Immature natural killer cell (primary cell): ENCODE results near the gene CD7. TPM values are rescaled to one million over a fixed set of nuclear protein-coding genes. Genes with fewer than 3 reads are reported as not detected.

Experiments
- polyA plus RNA-seq, 3 donors: library from polyadenylated mRNA; unstranded; fragments of 300-500 nt; fragmentation: Illumina TruSeq; gene quantifications; one replicate each; pipeline ENCODE4 v1.2.3, GENCODE V29; 2021

The CD7 gene
- polyA plus RNA-seq, 3 donors from 2014 or later = 278 to 589 (median 370) TPM

Other genes with a start within 250 kb of the CD7 start
- 1 to 10 TPM in 1 of 3 donors, under 1 TPM in 2; 0.10 to 2.7 (median 0.23) TPM for gene FASN, start 219.4 kb downstream of the CD7 start, polyA plus RNA-seq
- 10 to 100 TPM; 27.7 to 65.8 (median 28.8) TPM for gene CCDC57, start 104.8 kb downstream of the CD7 start, polyA plus RNA-seq
- gene SLC16A3, start 88.6 kb downstream of the CD7 start, polyA plus RNA-seq = 10 to 100 TPM in 1 of 3 donors, 1 to 10 TPM in 2; 5.8 to 12.2 (median 6.8) TPM
- gene CSNK1D, start 43.9 kb downstream of the CD7 start, polyA plus RNA-seq = 100 to 1,000 TPM in 1 of 3 donors, 10 to 100 TPM in 2; 48.9 to 130 (median 55.9) TPM
- gene SECTM1, start 16.2 kb upstream of the CD7 start, polyA plus RNA-seq = 1 to 10 TPM in 2 of 3 donors, not detected in 1; 2.7 to 3.6 TPM
- not detected for gene TEX19, start 41.6 kb upstream of the CD7 start, polyA plus RNA-seq
- gene UTS2R, start 54.2 kb upstream of the CD7 start, polyA plus RNA-seq = not detected
- gene HEXD, start 100.7 kb upstream of the CD7 start, polyA plus RNA-seq = 10 to 100 TPM; 12.7 to 18.8 (median 15.2) TPM
- gene OGFOD3, start 101.0 kb upstream of the CD7 start, polyA plus RNA-seq = 10 to 100 TPM; 29.3 to 43.5 (median 39.8) TPM
- gene CYBC1, start 133.1 kb upstream of the CD7 start, polyA plus RNA-seq = 100 to 1,000 TPM; 182 to 246 (median 243) TPM
- 100 to 1,000 TPM; 149 to 192 (median 179) TPM for gene NARF, start 141.1 kb upstream of the CD7 start, polyA plus RNA-seq
- 1 to 10 TPM; 1.9 to 9.7 (median 2.9) TPM for gene FOXK2, start 202.1 kb upstream of the CD7 start, polyA plus RNA-seq